Ishikawa (cell line): ENCODE measurements around the gene ATRIP.

Experiments
- CEBPB ChIP-seq: IDR thresholded peaks from 2 replicates; pipeline ENCODE4 v1.6.1; 2012
- CREB1 ChIP-seq: IDR thresholded peaks from 2 replicates; pipeline ENCODE4 v1.6.1; 2012; ENCODE audit warnings: low read depth
- EGR1 ChIP-seq: IDR thresholded peaks from 2 replicates; pipeline ENCODE4 v1.6.1; 2012
- EP300 ChIP-seq: IDR thresholded peaks from 2 replicates; pipeline ENCODE4 v1.6.1; 2012; ENCODE audit warnings: borderline replicate concordance
- FOXM1 ChIP-seq: IDR thresholded peaks from 2 replicates; pipeline ENCODE4 v1.6.1; 2012; ENCODE audit warnings: low read depth, borderline replicate concordance
- MAX ChIP-seq: IDR thresholded peaks from 2 replicates; pipeline ENCODE4 v1.6.1; 2012
- NFIC ChIP-seq: IDR thresholded peaks from 2 replicates; pipeline ENCODE4 v1.6.1; 2012
- RAD21 ChIP-seq: IDR thresholded peaks from 2 replicates; pipeline ENCODE4 v1.6.1; 2012; ENCODE audit warnings: low read depth
- REST ChIP-seq: IDR thresholded peaks from 2 replicates; pipeline ENCODE4 v1.6.1; 2012; ENCODE audit warnings: low read depth, mild to moderate bottlenecking
- TAF1 ChIP-seq: IDR thresholded peaks from 2 replicates; pipeline ENCODE4 v1.6.1; 2012; ENCODE audit warnings: low read depth, mild to moderate bottlenecking
- TCF12 ChIP-seq: IDR thresholded peaks from 2 replicates; pipeline ENCODE4 v1.6.1; 2012; ENCODE audit warnings: low read depth
- TEAD4 ChIP-seq: IDR thresholded peaks from 2 replicates; pipeline ENCODE4 v1.6.1; 2012
- USF1 ChIP-seq: IDR thresholded peaks from 2 replicates; pipeline ENCODE4 v1.6.1; 2012
- YY1 ChIP-seq: IDR thresholded peaks from 2 replicates; pipeline ENCODE4 v1.6.1; 2012; ENCODE audit warnings: low read depth
- ZBTB7A ChIP-seq: IDR thresholded peaks from 2 replicates; pipeline ENCODE4 v1.6.1; 2012; ENCODE audit warnings: low read depth

ATRIP gene

DNA sequence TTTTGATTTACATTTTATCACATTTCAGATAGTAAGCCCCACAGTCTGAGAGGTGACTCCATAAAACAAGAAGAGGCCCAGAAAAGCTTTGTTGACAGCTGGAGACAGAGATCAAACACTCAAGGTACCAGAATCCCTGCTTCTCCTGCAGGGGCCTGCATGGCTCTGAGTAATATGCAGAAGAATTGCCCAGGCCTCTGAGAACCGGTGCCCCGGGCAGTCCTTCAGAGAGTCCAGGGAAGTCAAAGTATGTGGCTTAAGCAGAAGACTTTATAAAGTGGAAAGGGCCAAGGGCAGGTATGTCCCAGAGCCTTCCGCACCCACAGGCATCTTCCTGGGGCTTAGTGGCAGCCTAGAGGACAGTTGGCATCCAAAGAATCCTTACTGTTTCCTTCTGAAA is 12.8 kb downstream of the ATRIP start:
- TF ChIP-seq USF1 (no peak), REST (no peak), RAD21 (no peak), NFIC (no peak), FOXM1 (no peak), ZBTB7A (no peak), MAX (no peak), TAF1 (no peak), EGR1 (no peak), CREB1 (no peak), TCF12 (no peak), YY1 (no peak), EP300 (no peak), TEAD4 (no peak)

DNA sequence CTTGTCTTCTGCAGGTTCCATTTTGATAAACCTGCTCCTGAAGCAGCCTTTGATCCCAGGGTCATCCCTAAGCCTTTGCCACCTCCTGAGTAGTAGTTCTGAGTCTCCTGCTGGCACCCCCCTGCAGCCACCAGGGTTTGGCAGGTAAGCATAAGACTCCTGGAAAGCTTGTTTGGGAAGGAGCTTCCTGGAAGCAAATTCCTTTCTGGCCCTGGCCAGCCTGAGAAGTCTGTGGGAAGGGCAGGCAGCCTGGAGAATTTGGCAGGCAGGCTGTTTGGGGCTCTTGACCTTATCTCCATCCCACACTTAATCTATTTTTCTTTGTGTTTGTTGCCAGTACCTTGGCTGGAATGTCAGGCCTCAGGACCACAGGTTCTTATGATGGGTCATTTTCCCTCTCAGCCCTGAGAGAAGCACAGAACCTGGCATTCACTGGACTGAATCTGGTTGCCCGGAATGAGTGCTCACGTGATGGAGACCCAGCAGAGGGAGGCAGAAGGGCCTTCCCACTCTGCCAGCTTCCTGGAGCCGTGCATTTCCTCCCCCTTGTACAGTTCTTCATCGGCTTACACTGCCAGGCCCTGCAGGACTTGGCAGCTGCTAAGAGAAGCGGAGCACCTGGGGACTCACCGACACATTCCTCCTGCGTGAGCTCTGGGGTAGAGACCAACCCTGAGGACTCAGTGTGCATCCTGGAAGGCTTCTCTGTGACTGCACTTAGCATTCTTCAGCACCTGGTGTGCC is 13.4 kb downstream of the ATRIP start:
- TF ChIP-seq TEAD4 (no peak), EP300 (no peak), REST (no peak), MAX (no peak), CREB1 (no peak), TAF1 (no peak), ZBTB7A (no peak)

GRCh38 chr3:48460517-48460902 is 14.0 kb downstream of the ATRIP start:
- no peak for TF ChIP-seq EGR1

DNA sequence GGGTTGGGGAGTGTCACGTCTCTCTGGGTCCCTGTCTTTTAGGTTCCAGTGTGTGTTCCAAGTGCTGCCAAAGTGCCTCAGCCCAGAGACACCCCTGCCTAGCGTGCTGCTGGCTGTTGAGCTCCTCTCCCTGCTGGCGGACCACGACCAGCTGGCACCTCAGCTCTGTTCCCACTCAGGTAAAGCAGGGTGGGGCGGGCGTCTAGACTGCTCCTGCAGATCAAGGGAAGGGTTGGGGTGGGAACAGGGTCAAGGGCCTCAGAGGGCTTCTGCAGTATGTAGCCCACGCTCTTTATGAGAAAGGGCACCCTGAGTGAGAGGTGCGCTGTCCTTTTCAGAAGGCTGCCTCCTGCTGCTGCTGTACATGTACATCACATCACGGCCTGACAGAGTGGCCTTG is 17.2 kb downstream of the ATRIP start:
- TF ChIP-seq ZBTB7A (no peak), EGR1 (no peak), TAF1 (no peak), TEAD4 (no peak), FOXM1 (no peak), YY1 (no peak), EP300 (no peak), USF1 (no peak), REST (no peak), NFIC (no peak), RAD21 (no peak), TCF12 (no peak), CREB1 (no peak), CEBPB (no peak), MAX (no peak)
